ENCODE measurements around the gene EMX2. TPM values are rescaled to one million over a fixed set of nuclear protein-coding genes. Genes with fewer than 3 reads are reported as not detected.
A peak's percentile ranks its signal among the peaks of the same experiment; 100 is the strongest.

EMX2 gene
- total RNA-seq, 1 donor from 2014 or later = 22.7 TPM

DNA sequence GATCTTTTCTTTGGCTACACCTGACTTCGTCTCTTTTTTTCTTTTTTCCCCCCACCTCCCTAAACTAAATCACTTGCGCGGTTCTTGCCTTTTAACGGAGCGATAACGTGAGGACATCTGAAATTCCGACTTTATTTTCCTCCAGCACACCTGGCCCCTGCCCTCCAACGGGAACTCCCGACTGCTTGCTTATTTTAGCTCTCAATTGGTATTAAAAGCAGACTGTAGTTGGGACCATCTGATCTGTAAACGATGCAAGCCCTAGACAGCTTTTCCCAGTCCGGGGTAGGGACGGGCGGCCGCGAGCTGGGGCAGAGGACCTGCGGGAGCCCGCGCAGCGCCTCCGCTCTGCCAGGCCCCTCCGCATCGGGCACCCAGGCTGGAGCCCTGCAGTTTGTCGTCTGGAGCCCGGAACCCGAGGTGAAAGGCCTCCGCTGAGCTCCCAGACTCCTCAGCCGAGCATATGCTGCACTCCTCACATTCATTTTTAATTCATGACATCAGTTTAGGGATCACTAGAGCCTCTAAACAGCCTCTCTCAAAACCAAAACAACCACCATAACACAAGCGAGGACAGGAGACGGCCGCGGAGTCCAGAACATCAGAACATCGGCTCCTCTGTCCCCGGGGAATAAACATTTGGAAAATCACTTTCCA lies 10.0 kb upstream of the EMX2 start:
- Histone ChIP-seq H3K79me2 (ENCODE audit: low read depth) (peaks cover 5% of the 10 kb centered on the region), H3K36me3 (no peaks in the 10 kb centered on the region), H3K9ac (no peak overlapping the region), H3F3A (ENCODE audit: low read depth) (peaks cover 27% of the 10 kb centered on the region), H3K4me2 (peak overlapping the region; percentile 79), H2AFZ (replicated peaks) (no peak overlapping the region), H3K27me3 (peaks cover 100% of the 10 kb centered on the region), H3K27ac (no peak overlapping the region), H4K20me1 (ENCODE audit: low read depth) (peaks cover 69% of the 10 kb centered on the region), H3K4me3 (peak overlapping the region; percentile 27), H3K4me1 (peaks cover 44% of the 10 kb centered on the region), H3K9me3 (ENCODE audit: low read depth) (no peaks in the 10 kb centered on the region)
- Mint-ChIP-seq H3K9me3 (no peaks in the 10 kb centered on the region), H3K27me3 (ENCODE audit: insufficient read depth, low read depth) (peaks cover 58% of the 10 kb centered on the region), H3K4me1 (peaks cover 33% of the 10 kb centered on the region), H3K27ac (no peak overlapping the region), H3K4me3 (peak overlapping the region; percentile 61), H3K36me3 (no peaks in the 10 kb centered on the region)
- TF ChIP-seq EZH2 (IDR thresholded peaks at IDR 0.05) (peak; percentile 98), EZH2phosphoT487 (IDR thresholded peaks at IDR 0.05) (peak; percentile 90)
- TF ChIP-seq, protein P1, sequence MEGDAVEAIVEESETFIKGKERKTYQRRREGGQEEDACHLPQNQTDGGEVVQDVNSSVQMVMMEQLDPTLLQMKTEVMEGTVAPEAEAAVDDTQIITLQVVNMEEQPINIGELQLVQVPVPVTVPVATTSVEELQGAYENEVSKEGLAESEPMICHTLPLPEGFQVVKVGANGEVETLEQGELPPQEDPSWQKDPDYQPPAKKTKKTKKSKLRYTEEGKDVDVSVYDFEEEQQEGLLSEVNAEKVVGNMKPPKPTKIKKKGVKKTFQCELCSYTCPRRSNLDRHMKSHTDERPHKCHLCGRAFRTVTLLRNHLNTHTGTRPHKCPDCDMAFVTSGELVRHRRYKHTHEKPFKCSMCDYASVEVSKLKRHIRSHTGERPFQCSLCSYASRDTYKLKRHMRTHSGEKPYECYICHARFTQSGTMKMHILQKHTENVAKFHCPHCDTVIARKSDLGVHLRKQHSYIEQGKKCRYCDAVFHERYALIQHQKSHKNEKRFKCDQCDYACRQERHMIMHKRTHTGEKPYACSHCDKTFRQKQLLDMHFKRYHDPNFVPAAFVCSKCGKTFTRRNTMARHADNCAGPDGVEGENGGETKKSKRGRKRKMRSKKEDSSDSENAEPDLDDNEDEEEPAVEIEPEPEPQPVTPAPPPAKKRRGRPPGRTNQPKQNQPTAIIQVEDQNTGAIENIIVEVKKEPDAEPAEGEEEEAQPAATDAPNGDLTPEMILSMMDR (IDR thresholded peaks at IDR 0.05) = no peak
- DNase-seq (ENCODE audit: low spot score) = peak; percentile 62

DNA sequence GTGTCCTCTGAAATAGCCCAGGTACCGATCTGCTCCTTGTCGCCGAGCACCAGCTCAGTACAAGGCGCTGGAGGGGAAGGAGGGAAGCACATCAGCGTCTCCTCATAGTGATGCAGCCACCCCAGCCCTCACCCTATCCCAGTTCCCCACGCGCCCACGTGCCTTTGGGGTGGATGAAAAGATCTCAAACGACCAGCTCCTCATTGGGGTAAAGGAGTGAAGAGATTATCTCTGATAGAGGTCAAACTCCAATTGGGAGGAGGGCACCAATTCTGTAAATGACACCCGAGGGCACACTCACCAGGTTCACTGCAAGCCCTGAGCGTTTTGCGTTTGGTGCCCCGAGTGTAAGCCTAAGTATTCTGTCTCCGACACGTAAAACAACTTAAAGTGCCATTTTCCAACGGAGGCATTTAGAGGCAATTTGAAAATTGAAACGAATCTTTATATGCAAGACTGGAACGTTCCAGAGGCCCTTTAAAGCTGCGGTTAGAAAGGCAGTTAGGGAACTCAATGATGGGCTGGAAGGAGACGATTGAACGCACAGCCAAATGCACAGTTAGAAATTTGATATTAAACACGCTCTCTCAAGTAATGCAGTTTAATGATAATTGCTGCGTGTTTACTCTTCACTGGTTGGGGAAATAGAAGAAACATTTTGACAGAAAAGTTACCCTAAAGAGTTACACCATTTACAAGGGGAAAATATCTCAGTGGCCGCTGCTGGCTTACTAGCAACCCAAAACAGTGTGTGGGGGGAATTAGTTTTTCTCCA lies 8.9 kb upstream of the EMX2 start:
- Histone ChIP-seq H3F3A (ENCODE audit: low read depth) (peaks cover 27% of the 10 kb centered on the region), H3K36me3 (no peaks in the 10 kb centered on the region), H3K27ac (no peak overlapping the region), H3K4me2 (peak overlapping the region; percentile 79), H3K79me2 (ENCODE audit: low read depth) (peaks cover 15% of the 10 kb centered on the region), H3K4me3 (peak overlapping the region; percentile 46), H2AFZ (replicated peaks) (no peak overlapping the region), H3K9ac (no peak overlapping the region), H3K9me3 (ENCODE audit: low read depth) (no peaks in the 10 kb centered on the region), H3K27me3 (peaks cover 100% of the 10 kb centered on the region), H4K20me1 (ENCODE audit: low read depth) (peaks cover 77% of the 10 kb centered on the region), H3K4me1 (peaks cover 52% of the 10 kb centered on the region)
- TF ChIP-seq EZH2phosphoT487 (IDR thresholded peaks at IDR 0.05) (peak; percentile 29), EZH2 (IDR thresholded peaks at IDR 0.05) (no peak)
- H3K4me3 Mint-ChIP-seq = peak overlapping the region; percentile 75
- H3K27me3 Mint-ChIP-seq (ENCODE audit: insufficient read depth, low read depth) = peaks cover 60% of the 10 kb centered on the region
- peak overlapping the region; percentile 8 for H3K27ac Mint-ChIP-seq
- peak; percentile 58 for DNase-seq (ENCODE audit: low spot score)
- H3K4me1 Mint-ChIP-seq = peaks cover 34% of the 10 kb centered on the region
- no peaks in the 10 kb centered on the region for H3K36me3 Mint-ChIP-seq
- H3K9me3 Mint-ChIP-seq = no peaks in the 10 kb centered on the region

DNA sequence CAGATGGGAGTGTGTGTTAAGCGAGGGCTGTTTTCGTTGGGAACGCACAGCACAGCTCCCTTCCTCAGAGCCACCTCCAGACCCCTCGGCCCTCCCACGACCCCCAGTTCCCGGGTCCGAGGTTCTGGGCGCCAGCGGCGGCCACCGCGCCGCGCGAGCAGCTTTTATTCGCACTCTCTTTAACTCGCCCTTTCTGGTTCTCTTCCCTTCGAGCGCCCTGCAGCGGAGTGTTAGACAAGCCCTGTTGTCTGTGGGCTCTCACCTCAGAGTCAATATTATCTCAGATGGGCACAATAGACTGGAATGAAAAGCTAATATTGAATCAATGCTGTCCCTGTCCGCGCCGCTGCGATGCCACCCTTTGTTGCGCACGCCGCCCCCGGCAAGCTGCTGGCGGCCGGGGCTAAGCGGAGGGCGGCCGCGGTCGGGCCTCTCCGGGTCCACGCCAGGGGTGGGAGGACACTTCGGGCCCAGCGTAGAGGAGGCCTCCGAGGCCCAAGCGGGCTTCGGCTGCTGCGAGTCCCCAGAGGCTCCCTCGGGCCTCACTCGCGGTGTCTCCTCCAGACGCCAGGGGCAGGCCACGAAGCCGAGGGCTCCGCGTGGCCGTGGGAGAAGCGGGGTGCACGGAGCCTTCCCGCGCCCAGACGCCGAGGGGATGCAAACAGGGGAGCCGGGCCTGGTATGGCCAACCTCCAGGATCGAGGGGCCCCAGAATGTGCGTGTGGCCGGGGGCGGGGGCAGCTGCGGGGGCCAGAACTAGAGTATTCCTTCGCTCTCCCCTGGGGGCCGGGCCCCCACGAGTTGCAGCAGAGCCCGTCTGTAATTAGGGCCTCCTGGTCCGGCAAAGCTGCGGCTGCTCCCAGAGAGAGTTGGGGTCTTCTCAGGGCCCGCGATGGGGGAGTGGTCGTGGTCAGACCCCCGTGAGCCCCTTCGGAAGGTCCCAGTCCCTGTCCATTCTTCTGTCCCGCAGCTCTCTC lies 7.9 kb upstream of the EMX2 start:
- Histone ChIP-seq H4K20me1 (ENCODE audit: low read depth) (peaks cover 87% of the 10 kb centered on the region), H3K9ac (no peak overlapping the region), H3K27ac (no peak overlapping the region), H3K4me1 (peaks cover 52% of the 10 kb centered on the region), H3K4me2 (peak overlapping the region; percentile 79), H3K9me3 (ENCODE audit: low read depth) (no peaks in the 10 kb centered on the region), H2AFZ (replicated peaks) (no peak overlapping the region), H3K27me3 (peaks cover 100% of the 10 kb centered on the region), H3K4me3 (peak overlapping the region; percentile 46), H3K36me3 (no peaks in the 10 kb centered on the region), H3K79me2 (ENCODE audit: low read depth) (peaks cover 20% of the 10 kb centered on the region), H3F3A (ENCODE audit: low read depth) (peaks cover 27% of the 10 kb centered on the region)
- H3K9me3 Mint-ChIP-seq = no peaks in the 10 kb centered on the region
- H3K4me3 Mint-ChIP-seq = peak overlapping the region; percentile 75
- peaks cover 66% of the 10 kb centered on the region for H3K27me3 Mint-ChIP-seq (ENCODE audit: insufficient read depth, low read depth)
- peaks cover 34% of the 10 kb centered on the region for H3K4me1 Mint-ChIP-seq
- no peak overlapping the region for H3K27ac Mint-ChIP-seq
- peak; percentile 64 for DNase-seq (ENCODE audit: low spot score)
- TF ChIP-seq, protein P1 (IDR thresholded peaks at IDR 0.05) = no peak
- TF ChIP-seq EZH2 (IDR thresholded peaks at IDR 0.05) = peak; percentile 90
- TF ChIP-seq EZH2phosphoT487 (IDR thresholded peaks at IDR 0.05) = peak; percentile 73
- H3K36me3 Mint-ChIP-seq = no peaks in the 10 kb centered on the region

Data from neural progenitor cell (in vitro differentiated cells).